T47D (cell line): ENCODE data around the gene SELENOP.

Experiments
- DNase-seq, 2 experiments: peaks; one replicate each; pipeline versions ENCODE4 v3.0.0 to v3.0.0-alpha.2; 2011 to 2012; ENCODE audit warnings: low read depth in 1 of 2, low spot score in 1 of 2
- JUND ChIP-seq: IDR thresholded peaks from 2 replicates; pipeline ENCODE4 v1.6.1; 2012; ENCODE audit warnings: low read depth
- in situ Hi-C: cut with HindIII; loops from 2 replicates; pipeline ENCODE4 v1.10.0; 2016; ENCODE audit warnings: low sequenced_read_pairs, low pct_unique_long_range_greater_than_20kb

The SELENOP gene

DNA sequence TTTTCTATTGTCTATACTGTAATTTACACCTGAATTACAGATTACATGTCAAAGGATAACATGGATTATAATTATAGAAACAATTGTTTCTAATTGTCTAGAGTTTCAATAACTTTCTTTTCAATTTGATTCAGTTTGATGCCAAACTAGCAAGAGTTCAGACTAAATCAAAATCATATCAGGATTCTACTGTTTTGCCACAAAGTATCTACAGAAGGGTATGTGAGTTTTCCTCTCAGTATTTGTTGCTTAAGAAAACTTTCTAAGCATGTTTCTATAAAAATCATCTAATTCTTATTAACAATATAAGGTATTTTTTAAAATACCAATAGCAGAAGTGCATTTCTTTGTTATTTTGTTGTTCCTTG is 12.5 kb downstream of the SELENOP start:
- no peak for TF ChIP-seq JUND
- no peak for DNase-seq
- in situ Hi-C loops, result no loop called here

DNA sequence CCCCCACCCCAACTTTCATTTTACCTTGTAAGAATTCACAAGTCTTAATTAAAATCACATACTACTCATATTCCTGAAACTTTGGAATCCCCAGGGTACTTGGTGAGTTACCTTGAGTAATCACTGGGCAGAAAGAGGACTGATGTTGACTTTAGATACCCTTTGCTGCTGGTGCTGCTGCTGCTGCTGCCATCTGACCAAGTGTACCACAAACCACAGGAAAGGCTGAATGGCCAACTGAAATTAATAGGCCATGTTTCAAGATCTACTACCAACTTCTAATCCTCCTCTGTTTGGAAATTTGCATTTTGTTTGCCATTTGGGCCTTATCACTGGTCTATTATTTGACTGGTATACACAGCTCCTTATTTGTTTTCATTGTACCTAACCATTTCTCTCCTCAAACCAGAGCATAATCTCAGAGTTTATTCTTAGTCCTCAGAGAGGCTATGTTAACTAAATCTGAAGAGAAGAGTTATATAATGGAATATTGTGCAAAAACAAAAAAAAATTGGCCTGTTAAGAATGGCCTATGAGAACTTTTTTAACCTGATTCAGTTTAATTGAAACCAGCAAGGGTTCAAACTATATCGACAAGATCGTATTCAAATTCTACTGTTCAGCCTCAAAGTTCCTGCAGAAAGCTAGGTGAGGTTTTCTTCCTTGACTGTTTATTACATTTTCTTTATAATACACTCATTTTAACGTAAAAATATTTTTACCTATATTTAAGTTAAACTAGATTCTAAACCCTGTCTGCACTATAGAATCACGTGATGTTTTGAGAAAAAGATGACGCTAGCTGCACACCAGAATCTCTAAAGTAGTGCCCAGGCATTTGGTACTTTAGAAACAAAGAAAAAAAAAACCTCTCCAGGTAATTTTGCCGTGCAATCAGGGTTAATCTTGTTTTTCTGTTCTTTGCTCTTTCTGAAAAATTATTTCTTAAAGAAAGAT is 13.1 kb downstream of the SELENOP start:
- TF ChIP-seq JUND, result no peak
- in situ Hi-C loops, result no loop called here
- DNase-seq, result no peak

GRCh38 chr5:42791151-42791550 is 20.5 kb downstream of the SELENOP start:
- DNase-seq, result no peak
- in situ Hi-C loops, result no loop called here
- TF ChIP-seq JUND, result no peak

DNA sequence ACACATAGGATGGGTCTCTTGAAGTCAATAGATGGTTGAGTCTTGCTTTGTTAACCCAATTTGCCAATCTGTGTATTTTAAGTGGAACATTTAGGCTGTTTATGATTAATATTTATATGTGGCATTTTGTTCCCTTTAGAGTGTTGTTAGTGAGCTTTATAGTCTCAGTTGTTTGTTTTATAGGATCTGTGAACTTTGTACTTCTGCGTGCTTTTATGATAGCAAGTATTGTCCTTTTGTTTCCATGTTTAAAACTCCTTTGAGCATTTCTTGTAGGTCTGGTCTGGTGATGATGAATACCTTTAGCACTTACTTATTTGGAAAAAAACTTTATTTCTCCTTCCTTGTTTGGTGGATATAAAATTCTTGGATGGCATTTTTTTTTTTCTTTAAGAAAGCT is 23.8 kb downstream of the SELENOP start:
- in situ Hi-C loops, result no loop called here
- no peak for TF ChIP-seq JUND
- DNase-seq, result no peak

DNA sequence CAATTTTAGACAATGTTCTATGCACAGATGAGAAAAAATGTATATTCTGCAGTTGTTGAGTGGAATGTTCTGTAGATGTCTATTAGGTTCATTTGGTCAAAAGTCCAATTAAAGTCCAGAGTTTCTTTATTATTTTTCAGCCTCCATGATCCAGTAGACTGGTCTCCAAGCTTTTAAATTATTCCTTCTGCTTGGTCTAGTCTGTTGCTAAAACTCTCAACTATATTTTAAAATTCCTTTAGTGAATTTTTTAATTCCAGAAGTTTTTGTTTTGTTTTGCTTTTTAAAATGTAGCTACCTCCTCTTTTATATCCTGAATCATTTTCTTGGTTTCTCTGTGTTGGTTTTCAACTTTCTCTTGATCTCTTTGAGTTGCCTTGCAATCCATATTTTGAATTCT is 24.6 kb downstream of the SELENOP start:
- TF ChIP-seq JUND, result no peak
- in situ Hi-C loops, result no loop called here
- no peak for DNase-seq

DNA sequence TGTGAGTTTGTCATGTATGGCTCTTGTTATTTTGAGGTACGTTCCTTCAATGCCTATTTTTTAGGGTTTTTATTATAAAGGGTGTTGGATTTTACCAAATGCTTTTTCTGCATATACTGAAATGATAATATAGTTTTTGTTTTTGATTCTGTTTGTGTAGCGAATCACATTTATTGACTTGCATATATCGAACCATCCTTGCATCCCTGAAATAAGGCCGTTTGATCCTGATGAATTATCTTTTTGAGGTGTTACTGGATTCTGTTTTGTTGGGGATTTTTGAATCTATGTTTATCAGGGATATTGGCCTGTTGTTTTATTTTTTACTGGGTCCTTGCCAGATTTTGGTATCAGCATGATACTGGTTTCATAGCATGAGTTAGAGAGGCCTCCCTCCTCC is 25.9 kb downstream of the SELENOP start:
- no peak for TF ChIP-seq JUND
- in situ Hi-C loops, result no loop called here
- no peak for DNase-seq

- in situ Hi-C loops, result no loop called here
- no peak for DNase-seq
- TF ChIP-seq JUND, result no peak
Observed at GRCh38 chr5:42784132-42784531, 27.6 kb downstream of the SELENOP start.

GRCh38 chr5:42781584-42781983 is 30.1 kb downstream of the SELENOP start:
- TF ChIP-seq JUND, result no peak
- no peak for DNase-seq
- in situ Hi-C loops, result no loop called here

DNA sequence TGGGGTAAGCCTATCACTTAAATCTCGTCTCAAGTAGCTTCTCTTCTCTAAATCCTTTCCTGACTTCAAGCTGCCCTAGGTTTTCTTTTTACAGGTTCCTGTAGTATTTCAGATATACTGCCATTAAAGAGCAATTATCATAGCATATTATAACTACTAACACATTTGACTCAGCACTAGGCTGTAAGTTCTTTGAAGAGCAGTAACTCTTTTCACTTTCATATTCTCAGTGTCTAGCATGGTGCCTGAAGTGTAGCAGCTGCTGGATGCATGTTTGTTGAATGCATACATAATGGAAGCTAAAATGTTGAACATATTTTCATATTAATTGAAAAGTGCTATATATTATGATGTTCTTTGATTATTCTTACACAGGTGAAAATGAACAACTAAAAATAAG is 32.6 kb downstream of the SELENOP start:
- TF ChIP-seq JUND, result no peak
- in situ Hi-C loops, result no loop called here
- no peak for DNase-seq

DNA sequence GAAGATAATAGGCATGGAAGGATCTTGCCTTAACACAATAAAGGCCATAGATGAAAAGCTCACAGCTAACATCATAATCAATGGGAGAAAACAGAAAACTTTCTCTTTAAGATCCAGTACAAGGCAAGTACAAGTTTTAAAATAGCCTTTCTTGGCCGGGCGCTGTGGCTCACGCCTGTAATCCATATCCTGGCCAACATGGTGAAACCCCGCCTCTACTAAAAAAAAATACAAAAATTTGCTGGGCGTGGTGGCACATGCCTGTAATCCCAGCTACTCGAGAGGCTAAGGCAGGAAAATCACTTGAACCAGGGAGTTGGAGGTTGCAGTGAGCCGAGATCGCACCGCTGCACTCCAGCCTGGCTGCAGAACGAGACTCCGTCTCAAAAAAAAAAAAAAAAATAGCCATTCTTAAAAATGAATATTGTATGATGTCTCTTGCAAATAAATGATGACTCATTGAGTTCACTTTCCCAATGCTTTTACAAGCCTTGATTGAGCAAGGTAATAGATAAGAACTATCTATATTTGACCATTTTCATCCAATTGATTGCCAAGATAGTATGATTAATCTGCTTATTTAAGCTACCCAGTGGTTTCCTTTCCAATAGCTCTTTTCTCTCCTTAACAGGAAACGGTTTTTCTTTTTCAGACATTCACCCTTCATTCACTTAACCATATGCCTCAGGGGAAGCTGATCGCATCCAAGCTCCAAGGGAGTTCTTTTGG is 39.3 kb downstream of the SELENOP start:
- DNase-seq, result no peak
- in situ Hi-C loops, result no loop called here

DNA sequence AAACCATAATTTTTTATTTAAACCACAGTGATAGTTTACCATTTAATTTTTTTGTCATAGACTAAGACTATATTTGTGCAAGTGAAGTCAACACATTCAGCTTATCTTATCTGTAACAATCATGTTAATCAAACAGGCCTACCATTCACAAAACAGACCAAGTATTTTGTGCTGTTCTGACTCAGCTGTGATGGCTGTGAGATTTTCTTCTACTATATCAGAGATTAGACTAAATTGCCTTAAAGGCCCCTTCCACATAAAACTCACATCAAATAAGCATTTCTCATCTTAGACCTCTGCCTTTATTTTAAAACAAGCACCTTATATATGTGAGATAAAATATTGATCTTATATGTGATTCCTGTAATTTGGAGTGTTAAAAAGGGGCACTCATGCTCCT is 41.7 kb downstream of the SELENOP start:
- in situ Hi-C loops, result no loop called here
- TF ChIP-seq JUND, result no peak

More for the DNA sequence above, 39.3 kb downstream of the SELENOP start:
- TF ChIP-seq JUND, result no peak

DNA sequence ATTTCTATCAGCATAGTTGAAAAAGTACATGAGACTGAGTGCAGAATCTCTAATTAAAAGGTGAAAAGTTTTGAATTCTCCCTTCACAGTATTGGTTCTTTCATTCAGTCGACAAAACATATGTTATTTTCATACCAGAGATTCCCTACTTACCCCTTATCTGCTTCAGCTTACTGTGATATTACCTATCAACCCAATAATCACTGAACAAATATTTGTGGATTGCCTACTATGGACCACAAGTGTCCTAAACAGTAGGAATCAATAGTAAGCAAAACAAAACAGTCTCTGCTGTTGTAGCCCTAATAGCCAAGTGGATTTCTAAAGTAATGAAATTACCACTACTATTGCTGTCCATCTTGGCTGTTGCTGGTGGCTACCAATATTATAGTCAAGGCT is 43.6 kb downstream of the SELENOP start:
- TF ChIP-seq JUND, result no peak
- in situ Hi-C loops, result no loop called here
- DNase-seq, result no peak

More for the DNA sequence above, 41.7 kb downstream of the SELENOP start:
- DNase-seq, result no peak

DNA sequence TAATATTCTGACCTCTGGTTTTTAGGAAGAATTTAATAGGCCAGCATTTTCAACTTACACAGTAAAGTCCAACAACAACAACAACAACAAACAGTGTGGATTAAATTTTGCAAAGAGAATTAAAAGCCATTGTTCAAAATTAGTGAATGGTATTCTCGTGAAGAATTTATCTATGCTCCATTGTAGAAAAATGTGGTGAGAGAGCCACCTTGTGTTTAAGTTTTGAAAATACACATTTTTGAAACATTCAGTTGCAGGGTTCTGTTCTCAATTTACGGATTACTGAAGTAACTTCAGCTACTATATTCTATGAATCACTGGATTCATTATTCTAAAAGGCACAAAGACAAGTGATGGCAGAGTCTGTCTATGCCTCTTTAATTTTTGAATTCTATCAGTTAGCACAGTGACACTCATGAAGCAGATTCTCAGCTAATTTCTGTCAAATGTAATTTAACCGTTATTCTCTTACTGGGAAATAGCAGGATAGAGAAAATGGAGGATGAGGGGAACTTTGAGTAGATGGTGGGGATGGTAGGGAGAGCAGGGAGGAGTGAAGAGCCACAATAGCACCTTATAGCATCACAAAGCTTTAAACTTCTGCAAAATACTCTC is 44.1 kb downstream of the SELENOP start:
- DNase-seq, result peak in 1 of 2 experiments; percentile 61
- TF ChIP-seq JUND, result no peak
- in situ Hi-C loops, result no loop called here
